Epithelial cell of esophagus (primary cell): ENCODE measurements around the gene CYP11A1.
"Not testable (repeated sequence)": the region's sequence is repeated elsewhere in the genome, so short reads cannot be mapped to it uniquely, and the experiment has no call there.

ENCODE experiments used
- DNase-seq: peaks from one replicate; pipeline ENCODE4 v3.0.0; 2010; ENCODE audit warnings: low read depth
- H3K4me3 ChIP-seq: 2 replicates; pipeline ENCODE4 v1.5.1; 2011; ENCODE audit warnings: mild to moderate bottlenecking, low read length, control low read depth
- TF ChIP-seq, protein P1 (sequence below): IDR thresholded peaks from 2 replicates; pipeline ENCODE4 v1.5.1; 2011; ENCODE audit warnings: low read depth, mild to moderate bottlenecking, low read length, control low read depth, inconsistent platforms; ENCODE audit not compliant: insufficient read depth; ENCODE audit errors: missing control alignments

The CYP11A1 gene

GRCh38 chr15:74392451-74392830, 25.0 kb upstream of the CYP11A1 start:
- DNase-seq: no peak
- H3K4me3 ChIP-seq: no peak overlapping the region
- TF ChIP-seq, protein P1, sequence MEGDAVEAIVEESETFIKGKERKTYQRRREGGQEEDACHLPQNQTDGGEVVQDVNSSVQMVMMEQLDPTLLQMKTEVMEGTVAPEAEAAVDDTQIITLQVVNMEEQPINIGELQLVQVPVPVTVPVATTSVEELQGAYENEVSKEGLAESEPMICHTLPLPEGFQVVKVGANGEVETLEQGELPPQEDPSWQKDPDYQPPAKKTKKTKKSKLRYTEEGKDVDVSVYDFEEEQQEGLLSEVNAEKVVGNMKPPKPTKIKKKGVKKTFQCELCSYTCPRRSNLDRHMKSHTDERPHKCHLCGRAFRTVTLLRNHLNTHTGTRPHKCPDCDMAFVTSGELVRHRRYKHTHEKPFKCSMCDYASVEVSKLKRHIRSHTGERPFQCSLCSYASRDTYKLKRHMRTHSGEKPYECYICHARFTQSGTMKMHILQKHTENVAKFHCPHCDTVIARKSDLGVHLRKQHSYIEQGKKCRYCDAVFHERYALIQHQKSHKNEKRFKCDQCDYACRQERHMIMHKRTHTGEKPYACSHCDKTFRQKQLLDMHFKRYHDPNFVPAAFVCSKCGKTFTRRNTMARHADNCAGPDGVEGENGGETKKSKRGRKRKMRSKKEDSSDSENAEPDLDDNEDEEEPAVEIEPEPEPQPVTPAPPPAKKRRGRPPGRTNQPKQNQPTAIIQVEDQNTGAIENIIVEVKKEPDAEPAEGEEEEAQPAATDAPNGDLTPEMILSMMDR: no peak

- H3K4me3 ChIP-seq: no peak overlapping the region
- TF ChIP-seq, protein P1: no peak
- no peak for DNase-seq
Observed at GRCh38 chr15:74391582-74392450, 24.4 kb upstream of the CYP11A1 start.

DNA sequence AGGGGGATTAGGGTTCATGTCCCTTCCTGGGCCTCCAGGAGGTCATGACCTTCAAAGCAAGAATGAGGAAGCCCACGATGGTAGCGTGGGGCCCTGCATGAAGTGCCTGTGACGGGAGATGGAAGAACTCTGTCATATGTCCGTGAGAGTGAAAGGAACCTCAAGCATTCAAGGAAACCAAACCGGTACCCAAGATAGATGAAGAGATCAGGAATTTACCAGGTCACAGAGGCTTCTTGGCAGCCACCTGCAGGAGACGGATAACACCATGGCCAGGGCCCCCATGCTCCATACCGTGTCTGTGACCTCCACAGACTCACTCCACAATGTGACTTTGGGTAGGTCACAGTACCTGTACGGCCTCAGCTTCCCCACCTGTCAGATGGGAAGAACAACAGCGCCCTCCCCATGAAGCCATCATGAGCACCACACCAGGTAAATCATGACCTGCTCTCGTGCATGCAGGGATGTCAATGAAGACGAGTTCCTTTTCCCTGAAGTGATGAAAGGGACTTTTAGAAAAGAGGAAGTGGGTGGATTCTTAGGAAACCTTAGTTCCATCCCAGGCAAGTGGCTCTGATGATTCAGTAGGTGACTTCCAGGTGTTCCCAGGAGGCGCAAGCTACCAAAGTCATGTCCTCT, 23.3 kb upstream of the CYP11A1 start:
- H3K4me3 ChIP-seq: no peak overlapping the region
- no peak for DNase-seq
- TF ChIP-seq, protein P1: no peak

DNA sequence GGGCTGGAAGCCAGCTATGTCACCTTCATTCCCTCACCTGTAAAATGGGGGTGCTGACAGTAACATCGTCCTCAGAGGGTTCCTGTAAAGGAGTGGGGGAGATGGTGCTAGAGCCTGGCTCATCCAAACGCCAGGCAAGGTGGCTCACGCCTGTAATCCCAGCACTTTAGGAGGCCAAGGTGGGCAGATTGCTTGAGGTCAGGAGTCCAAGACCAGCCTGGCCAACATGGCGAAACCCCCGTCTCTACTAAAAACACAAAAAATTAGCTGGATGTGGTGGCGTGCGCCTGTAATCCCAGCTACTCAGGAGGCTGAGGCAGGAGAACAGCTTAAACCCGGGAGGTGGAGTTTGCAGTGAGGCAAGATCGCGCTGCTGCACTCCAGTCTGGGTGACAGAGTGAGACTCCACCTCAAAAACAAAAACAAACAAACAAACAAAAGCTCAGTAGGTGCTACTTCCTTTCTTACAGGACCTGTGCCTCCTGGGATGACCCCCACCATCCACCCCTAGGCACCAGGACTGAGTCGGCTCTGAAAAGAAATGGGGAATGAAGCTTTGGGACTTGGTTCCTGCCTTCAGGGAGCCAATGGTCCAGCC, 22.7 kb upstream of the CYP11A1 start:
- not testable (repeated sequence) for DNase-seq, H3K4me3 ChIP-seq

DNA sequence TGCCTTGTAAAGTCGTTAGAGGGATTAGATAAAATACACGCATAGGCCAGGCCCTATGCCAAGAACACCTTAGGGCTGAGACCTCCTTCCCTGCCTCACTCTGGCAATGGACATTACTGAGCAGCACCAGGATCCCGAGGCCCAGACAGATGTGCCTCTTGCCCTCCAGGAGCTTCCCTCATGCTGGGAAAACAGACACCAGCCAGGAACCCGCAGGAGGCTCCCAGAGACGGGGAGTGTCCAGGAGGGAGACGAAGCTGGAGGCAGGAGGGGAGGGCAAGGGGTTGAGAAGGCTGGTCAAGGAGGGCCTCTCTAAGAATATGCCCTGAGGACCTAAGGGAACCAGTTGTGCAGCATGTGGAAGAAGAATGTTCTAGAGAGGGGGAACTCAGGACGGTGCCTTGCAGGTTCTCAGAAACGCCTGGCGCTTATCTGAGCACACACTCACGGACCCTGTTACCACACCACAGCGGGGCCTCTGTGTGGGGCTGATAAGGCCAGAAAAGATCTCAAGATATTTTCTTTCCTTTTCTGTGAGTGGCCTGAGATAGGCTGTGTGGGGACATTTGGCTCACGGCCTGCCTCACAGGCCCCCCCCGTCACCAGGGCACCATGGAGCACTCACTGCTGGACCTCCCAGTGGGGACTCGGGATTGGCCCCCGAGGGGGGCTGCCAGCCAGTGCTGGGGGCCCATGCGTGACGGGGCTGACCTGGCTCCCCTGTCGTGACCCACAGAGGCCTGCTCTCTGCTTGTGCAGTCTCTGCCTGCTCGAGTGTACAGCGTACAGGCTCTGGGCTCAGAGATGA, 22.0 kb upstream of the CYP11A1 start:
- DNase-seq: no peak
- TF ChIP-seq, protein P1: no peak
- H3K4me3 ChIP-seq: no peak overlapping the region

DNA sequence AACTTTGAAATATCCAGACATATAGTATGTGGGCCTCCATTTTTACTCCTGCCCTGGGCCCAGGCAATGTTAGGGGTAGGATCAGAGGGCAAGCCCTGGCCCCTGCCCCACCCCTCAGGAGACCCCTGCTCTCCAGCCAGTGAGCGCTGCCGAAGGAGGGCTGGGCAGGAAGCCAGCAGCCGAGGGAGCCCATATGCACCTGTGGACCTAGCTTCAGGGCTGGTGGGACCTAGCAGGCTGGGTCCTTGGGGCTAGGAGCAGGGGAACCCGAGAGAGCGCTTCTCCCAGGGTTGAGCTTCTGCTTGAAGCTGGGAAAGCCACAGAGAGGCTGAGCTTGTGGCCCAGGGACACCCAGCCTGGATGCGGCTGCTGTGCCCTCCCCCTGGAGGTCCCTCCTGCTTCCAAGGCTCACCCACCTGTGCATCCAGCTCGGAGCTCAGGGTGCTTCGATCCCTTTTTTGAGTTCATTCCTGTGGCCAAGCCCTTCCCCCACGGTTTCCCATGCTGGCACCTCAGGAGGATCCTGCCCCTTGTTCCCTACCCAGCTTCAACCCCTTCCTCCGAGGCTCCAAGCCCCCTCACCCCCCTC, 21.0 kb upstream of the CYP11A1 start:
- H3K4me3 ChIP-seq: no peak overlapping the region
- no peak for DNase-seq
- TF ChIP-seq, protein P1: no peak
